Stimulated activated naive CD4-positive, alpha-beta T cell (primary cell): Measurements from ENCODE around the gene SMAD6.
"Not testable (repeated sequence)": the region's sequence is repeated elsewhere in the genome, so short reads cannot be mapped to it uniquely, and the experiment has no call there.

ENCODE experiments used
- DNase-seq, 6 experiments: peaks; one replicate each; lab custom pipeline; 2025; lab: John Stamatoyannopoulos, UW

SMAD6 gene

GRCh38 chr15:66742286-66742685 is 40.2 kb downstream of the SMAD6 start:
- DNase-seq: no peak

- no peak for DNase-seq
Measured at GRCh38 chr15:66743204-66743603, 41.2 kb downstream of the SMAD6 start.

GRCh38 chr15:66743703-66744536 is 41.9 kb downstream of the SMAD6 start:
- DNase-seq: no peak

GRCh38 chr15:66744610-66745279 is 42.7 kb downstream of the SMAD6 start:
- no peak for DNase-seq

GRCh38 chr15:66745530-66746230 is 43.6 kb downstream of the SMAD6 start:
- DNase-seq: no peak

- no peak for DNase-seq
Measured at GRCh38 chr15:66746231-66746605, 44.2 kb downstream of the SMAD6 start.

GRCh38 chr15:66747223-66747622 is 45.2 kb downstream of the SMAD6 start:
- DNase-seq: no peak

- DNase-seq: no peak
Measured at GRCh38 chr15:66747886-66748707, 46.1 kb downstream of the SMAD6 start.

GRCh38 chr15:66748708-66749035 is 46.6 kb downstream of the SMAD6 start:
- DNase-seq: no peak

GRCh38 chr15:66749841-66750575 is 48.0 kb downstream of the SMAD6 start:
- DNase-seq: no peak

GRCh38 chr15:66750609-66751008 is 48.6 kb downstream of the SMAD6 start:
- DNase-seq: no peak

- DNase-seq: peak in 2 of 6 experiments; percentile 4 to 41
Measured at GRCh38 chr15:66751579-66751978, 49.5 kb downstream of the SMAD6 start.

- no peak for DNase-seq
Measured at GRCh38 chr15:66752078-66752477, 50.0 kb downstream of the SMAD6 start.

GRCh38 chr15:66753687-66754377 is 51.8 kb downstream of the SMAD6 start:
- DNase-seq: no peak

- no peak for DNase-seq
Measured at GRCh38 chr15:66754789-66755188, 52.8 kb downstream of the SMAD6 start.

- DNase-seq: no peak
Measured at GRCh38 chr15:66755298-66756068, 53.4 kb downstream of the SMAD6 start.

GRCh38 chr15:66756295-66756694 is 54.3 kb downstream of the SMAD6 start:
- no peak for DNase-seq

- no peak for DNase-seq
Measured at GRCh38 chr15:66757030-66757429, 55.0 kb downstream of the SMAD6 start.

- no peak for DNase-seq
Measured at GRCh38 chr15:66757521-66757920, 55.5 kb downstream of the SMAD6 start.

- not testable (repeated sequence) for DNase-seq
Measured at GRCh38 chr15:66758217-66758616, 56.2 kb downstream of the SMAD6 start.
